Muscle of back (tissue), 13 donors: ENCODE measurements around the gene THEM4. TPM values are rescaled to one million over a fixed set of nuclear protein-coding genes. Genes with fewer than 3 reads are reported as not detected.

Experiments
- DNase-seq, 3 donors: peaks; one replicate each; pipeline versions ENCODE4 v3.0.0 to v3.0.0-alpha.2; 2013
- long read RNA-seq, 9 donors: transcript quantifications; one replicate each; lab custom pipeline, GENCODE V29; 2026
- polyA plus RNA-seq, 10 donors: library from polyadenylated mRNA; unstranded; fragments of 120-200 nt; gene quantifications; one replicate each; pipeline ENCODE4 v1.2.1, GENCODE V29; 2013; ENCODE audit not compliant: insufficient read length in 10 of 10

THEM4 gene
- 10 to 100 TPM in 8 of 10 donors, 1 to 10 TPM in 2; 8.8 to 23.8 (median 14.7) TPM for polyA plus RNA-seq
- long read RNA-seq, donor 1, partial matches to known transcripts = 0 of 3 reads
- long read RNA-seq, donor 1, other reads (novel, unspliced or antisense) = 0 of 3 reads
- long read RNA-seq, donor 2, partial matches to known transcripts = 0 of 6 reads
- long read RNA-seq, donor 2, other reads (novel, unspliced or antisense) = 0 of 6 reads
- long read RNA-seq, donor 3 = 0 reads
- long read RNA-seq, donor 4, partial matches to known transcripts = 0 of 3 reads
- long read RNA-seq, donor 4, other reads (novel, unspliced or antisense) = 0 of 3 reads
- long read RNA-seq, donor 5, transcript THEM4-202 (7 exons, 1,832 nt) = major isoform, 5 of 8 reads
- long read RNA-seq, donor 5, partial matches to known transcripts = 0 of 8 reads
- long read RNA-seq, donor 5, other reads (novel, unspliced or antisense) = 0 of 8 reads
- long read RNA-seq, donor 6, partial matches to known transcripts = 7 of 13 reads
- long read RNA-seq, donor 6, other reads (novel, unspliced or antisense) = 0 of 13 reads
- long read RNA-seq, donor 7, partial matches to known transcripts = 0 of 3 reads
- long read RNA-seq, donor 7, other reads (novel, unspliced or antisense) = 0 of 3 reads
- long read RNA-seq, donor 8, partial matches to known transcripts = 0 of 6 reads
- long read RNA-seq, donor 8, other reads (novel, unspliced or antisense) = 0 of 6 reads
- long read RNA-seq, donor 9, partial matches to known transcripts = 0 of 1 reads
- long read RNA-seq, donor 9, other reads (novel, unspliced or antisense) = 0 of 1 reads

DNA sequence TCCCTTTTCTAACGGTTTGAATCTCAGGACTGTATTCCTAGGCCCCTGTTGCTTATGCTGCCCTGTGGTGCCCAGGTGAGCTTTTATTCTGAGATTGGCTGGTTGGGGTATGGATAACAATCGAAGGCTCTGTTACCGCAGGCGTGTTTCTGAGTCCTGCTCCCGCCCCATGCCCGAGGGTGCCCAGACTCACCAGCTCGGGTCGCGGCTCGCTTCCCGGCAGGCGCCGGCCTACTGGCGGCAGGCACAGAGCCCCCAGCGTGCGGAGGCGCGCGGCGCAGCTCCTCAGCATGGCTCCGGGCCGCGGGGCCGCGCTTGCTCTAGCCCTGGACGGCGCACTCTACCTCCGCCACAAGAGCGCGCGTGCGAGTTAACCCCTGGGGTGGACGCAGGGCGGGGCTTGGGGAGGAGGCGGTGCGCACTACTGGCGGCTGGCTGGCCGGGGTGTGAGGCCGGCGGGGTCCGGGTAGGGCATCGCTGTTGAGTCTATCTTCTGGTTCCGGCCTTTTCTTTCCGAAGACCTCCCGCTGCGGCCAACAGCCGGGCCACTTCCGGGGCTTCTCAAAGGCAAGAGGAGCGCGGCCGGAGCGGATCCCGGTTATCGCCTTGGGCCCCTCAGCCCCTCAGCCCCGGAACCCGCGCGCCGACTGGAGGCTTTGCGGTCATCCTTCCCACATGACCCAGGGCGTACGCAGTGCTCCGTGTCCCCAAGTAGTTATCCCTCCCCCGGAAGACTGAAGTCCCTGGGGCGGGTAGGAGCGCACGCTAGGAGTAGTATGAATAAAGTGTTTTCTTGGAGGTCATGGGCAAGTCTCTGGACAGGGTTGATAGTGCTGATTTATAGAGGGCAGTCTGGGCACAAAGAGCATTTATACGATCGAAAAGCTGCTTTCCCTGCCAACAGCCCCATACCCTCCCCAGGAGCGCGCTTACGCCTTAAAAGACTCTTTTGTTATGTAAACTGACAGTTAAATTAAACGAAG is at the start of gene THEM4:
Gene THEM4 (minus strand): TSS at position 345 of the 983 bp plus-strand sequence. CDS start 53 bp downstream, at position 292.
- peak; percentile 94 to 98 (median 94) for DNase-seq

DNA sequence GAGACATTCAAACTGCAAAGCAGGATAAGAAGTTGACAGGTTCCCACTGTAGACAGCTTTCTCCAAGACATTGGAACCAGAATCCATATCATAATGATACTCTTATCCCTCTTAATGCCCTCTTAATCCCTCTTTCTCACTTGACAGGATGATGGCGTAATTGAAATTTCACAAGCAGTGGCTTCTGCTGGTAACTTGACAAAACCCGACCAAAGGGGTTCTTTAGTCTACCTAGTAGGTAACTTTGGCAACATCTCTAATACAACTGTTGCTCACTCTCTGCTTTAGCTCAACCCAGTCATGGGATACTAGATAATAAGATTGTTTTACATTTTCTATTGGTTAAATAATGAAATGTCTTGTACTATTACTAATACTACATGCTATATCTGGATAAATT is 49.6 kb upstream of the THEM4 start:
- no peak for DNase-seq

DNA sequence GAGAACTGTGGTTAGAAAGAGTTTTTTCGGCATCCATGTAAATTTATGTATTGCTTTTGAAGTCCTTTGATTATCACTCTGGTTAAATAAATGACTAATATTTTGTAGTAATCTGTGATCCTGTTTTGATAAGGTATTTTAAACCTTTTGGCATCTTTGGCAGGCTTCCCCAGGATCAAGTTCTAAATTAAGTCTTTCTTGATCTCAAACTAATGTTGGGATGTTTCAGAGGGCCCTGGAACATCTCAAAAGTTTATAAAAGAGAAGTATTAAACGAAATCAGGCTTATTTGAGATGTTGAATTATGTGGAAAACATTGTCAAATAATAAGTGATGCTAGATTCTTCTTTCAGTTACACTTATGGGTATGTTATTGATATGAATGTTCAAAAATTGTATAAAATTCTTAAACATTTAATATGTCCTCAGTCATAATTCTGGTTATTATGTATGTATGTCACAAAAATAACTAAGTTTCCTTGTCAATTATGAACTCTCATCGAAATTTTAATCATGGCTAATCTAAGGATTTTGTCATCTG is 47.7 kb upstream of the THEM4 start:
- DNase-seq = no peak

DNA sequence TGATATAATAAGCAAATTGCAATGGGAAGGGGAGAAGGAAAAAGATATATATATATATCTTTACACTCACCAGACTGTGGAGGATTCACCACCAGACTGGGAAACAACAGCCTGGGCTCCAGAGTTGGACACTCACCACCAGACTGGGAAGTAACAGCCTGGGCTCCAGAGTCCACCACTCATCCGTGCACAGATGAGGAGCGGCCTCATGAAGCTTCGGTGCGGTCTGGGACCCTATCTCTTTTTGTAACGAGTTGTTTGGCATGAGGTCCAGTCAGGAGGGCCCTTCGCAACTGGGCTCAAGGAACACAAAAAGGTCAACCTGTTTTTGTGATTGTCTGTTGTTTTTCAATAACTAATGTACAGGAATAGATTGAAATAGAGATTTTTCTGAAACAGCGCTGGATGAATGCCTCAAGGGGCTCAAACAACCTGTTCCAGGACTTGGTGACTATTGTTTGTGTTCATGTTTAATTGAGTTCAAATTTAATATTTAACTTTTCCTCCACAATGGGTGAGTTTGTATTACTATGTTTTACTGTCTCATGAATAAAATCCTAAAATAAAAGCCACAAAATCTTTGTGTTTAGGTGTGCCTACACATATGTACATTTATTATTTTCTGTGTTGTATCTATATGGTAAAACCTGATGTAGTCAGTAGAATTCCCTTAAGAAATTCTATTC is 44.2 kb upstream of the THEM4 start:
- no peak for DNase-seq

- no peak for DNase-seq
Measured at GRCh38 chr1:151952811-151953210, 43.5 kb upstream of the THEM4 start.

GRCh38 chr1:151949371-151950193 is 40.3 kb upstream of the THEM4 start:
- no peak for DNase-seq

DNA sequence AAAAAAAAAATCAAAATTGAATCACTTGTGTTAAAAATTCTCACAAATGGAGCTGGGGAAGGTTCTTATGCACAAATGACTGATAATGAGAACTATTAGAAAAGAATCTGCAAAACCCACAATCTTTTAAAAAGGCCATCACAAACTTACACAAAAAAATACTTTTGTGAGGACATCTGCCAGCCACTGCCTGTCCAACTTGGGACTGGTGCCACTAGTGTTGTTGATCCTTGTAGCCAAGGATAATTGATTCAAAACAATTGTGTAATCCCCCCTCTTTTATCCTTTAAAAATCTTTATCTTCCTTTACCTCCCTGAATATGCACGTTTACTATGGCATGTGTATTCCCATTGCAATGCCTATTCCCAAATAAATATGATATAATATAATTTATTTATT is 39.2 kb upstream of the THEM4 start:
- no peak for DNase-seq

- DNase-seq = no peak
Measured at GRCh38 chr1:151947140-151947539, 37.8 kb upstream of the THEM4 start.

GRCh38 chr1:151945725-151946722 is 36.7 kb upstream of the THEM4 start:
- DNase-seq = peak; percentile 85 to 89 (median 89)

DNA sequence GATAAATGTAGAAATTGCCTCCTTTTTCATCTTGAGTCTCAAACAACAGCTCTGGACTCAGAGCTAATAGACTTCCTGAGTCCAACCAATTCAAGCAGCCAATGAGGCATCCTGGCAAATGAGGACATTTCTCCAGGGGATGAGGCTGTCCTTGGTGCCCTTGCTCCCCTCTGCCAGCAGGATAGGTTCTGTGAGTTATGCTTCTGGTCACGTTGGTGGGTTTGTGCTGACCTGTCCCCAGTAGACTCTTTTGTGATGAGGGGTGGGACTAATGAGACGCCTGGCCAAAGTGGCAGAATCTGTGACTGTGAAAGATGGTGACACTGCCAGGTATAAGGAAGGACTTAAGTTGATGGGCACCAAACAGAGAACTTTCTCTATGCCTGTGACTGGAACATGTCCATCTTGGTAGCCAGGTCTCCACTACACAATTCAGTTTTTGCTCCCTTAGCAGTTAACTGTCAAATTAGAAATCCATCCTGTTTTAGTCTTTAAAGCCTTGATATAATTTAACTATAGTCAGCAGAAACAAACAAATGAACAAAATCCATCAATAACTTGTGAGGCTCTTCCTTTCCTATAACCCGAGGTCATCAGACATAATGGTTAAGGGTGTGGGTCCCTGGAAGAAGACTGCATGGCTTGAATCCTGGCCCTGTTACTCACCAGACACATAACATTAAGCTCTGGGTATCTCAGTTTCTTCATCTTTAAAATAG is 35.7 kb upstream of the THEM4 start:
- DNase-seq = no peak

- no peak for DNase-seq
Measured at GRCh38 chr1:151944126-151944856, 35.0 kb upstream of the THEM4 start.

DNA sequence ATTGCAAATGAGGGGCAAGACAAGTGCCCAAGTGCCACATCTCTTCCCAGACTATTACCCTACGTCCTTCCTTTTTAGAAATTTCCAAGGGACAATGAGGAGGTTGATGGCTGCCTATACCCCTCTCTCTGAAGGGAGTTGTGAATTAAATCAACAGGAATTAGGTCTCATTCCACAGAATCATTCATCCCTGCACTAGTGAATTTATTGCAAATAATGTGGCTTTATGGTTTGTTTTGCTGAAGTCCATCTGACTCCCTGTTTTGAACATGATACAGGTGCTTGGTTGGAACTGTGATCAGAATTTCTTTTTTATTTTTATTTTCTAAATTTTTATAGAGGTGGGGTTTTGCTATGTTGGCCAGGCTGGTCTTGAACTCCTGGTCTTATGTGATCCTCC is 34.3 kb upstream of the THEM4 start:
- no peak for DNase-seq

DNA sequence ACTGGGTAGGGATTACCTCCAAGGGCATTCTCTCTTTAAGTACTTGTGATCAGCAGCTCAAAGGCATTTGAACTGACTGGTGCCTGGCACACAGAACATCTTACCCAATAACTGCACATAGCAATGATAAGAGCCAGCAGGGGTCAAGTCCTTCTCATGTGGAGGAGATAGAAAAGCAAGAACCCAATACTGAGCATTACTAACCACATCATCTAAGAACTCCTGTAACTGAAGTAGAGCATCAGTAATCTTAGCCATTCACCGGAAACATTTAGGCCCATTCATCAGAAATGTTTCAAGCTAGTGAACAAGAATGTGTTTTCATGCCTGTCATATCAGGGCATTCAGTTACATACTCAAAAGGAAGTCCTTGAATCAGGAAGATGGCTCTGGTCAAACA is 33.6 kb upstream of the THEM4 start:
- no peak for DNase-seq

- no peak for DNase-seq
Measured at GRCh38 chr1:151940541-151940940, 31.2 kb upstream of the THEM4 start.

GRCh38 chr1:151939779-151940178 is 30.5 kb upstream of the THEM4 start:
- no peak for DNase-seq

DNA sequence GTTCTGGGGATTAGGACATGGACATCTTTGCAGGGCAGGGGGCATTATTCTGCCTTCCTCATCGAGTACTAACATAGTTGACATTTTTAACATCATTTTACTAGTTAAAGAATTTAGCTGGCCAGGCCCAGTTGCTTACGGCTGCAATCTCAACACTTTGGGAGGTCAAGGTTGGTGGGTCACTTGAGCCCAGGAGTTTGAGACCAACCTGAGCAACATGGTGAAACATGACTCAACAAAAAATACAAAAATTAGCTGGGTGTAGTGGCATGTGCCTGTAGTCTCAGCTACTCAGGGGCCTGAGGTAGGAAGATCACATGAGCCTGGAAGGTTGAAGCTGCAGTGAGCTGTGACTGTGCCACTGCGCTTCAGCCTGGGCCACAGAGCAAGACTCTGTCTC is 29.8 kb upstream of the THEM4 start:
- no peak for DNase-seq

DNA sequence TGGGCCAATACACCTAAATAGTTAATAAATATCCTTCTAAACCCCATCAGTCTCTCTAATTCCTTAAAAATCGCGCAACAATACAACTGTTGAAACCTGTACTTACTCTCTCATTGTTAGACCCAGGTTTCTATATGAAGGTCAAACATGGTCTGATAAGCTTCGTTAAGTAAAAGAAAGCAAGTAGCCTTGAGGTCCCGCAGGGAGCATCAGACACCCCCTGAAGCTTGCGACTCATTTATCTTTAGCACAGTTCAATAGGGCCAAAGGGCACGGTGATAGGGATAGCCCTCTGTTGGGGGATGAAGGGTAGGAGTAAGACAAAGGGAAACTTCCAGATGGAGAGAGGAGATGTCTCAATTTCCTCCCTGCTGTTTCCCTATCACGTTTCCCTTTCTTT is 27.3 kb upstream of the THEM4 start:
- no peak for DNase-seq
